ENCODE measurements around the gene ITIH3.

The ITIH3 gene

DNA sequence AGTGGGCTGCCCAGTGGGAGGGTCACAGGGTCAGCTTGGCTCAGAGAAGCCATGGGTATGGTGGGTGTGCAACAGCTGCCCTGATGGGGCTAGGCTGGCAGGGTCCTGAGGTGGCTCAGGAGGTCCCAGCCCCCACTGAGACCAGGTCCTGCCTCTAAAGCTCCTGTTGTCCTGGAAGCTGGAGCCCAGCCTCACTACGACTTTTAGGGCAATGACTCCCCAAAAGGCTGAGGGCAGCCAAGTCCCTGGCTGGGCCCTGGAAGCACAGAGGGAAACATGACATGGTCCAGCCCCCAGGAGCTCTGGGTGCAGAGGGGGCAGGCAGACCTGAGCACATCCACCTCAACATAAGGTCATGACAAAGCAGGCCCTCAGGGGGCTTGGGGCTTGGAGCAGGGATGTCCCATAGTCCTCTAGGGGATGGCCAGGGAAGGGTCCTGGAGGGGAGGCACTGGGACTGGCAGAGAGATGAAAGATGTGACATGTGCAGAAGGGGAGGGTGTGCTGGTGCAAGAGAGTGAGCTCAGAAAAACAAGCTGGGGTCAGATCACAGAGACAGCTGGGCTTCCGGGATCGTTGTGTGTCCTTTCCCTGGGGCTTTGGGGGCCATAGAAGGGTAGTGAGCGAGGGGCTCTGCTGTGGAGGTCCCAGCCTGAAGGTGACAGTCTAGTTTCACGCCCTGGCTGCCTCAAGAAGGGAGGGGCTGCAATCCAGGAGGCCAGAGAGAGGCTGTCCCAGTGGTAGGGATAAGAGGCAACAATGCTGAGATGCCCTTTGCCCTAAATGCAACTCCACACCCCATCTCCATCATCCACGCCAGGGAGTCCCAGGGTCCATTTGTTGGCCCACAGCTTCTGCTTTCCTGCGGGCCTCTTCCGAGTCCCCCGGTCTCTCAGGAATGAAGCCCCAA lies 639 bp upstream of the ITIH3 start:
- DNase-seq (ENCODE audit: low spot score) = no peak

DNA sequence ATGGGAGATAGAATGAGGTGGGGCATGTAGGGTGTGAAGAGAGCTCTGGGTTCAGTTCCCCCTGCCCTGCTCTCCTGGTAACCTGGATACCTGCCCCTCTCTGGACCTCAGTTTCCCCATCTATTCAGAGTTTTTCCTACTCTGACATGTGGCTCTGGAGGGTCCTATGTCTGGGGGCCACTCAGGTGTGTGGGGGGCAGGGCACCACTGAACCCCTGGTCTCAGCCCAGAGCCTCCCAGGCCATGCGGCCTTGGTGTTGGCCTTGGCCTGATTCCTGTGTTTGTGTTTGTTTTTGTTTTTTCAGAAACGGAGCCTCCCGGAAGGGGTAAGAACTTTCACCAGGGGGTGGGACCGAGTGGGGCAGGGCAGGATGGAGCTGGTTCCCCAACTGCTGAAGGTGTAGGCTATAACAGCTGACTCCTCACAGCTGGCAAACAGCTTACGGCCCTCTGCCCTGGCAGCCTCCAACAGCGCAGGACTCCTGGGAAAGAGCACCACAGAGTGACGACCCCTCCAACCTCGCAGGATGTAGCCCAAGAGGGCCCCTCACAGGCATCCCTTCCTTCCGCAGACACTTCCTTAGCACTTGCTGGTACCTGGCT lies 803 bp downstream of the ITIH3 start:
- DNase-seq (ENCODE audit: low spot score) = no peak

DNA sequence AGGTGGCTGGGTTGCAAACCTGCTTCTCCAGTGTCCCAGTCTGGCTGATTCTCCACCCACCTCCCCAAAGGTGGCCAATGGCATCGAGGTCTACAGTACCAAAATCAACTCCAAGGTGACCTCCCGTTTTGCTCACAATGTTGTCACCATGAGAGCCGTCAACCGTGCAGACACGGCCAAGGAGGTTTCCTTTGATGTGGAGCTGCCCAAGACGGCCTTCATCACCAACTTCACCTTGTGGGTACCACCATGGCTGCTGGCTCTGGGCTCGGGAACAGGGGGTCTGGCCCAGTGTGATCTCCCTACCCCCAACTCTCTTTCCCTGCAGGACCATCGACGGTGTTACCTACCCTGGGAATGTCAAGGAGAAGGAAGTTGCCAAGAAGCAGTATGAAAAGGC lies 1.8 kb downstream of the ITIH3 start:
- DNase-seq (ENCODE audit: low spot score) = no peak

DNA sequence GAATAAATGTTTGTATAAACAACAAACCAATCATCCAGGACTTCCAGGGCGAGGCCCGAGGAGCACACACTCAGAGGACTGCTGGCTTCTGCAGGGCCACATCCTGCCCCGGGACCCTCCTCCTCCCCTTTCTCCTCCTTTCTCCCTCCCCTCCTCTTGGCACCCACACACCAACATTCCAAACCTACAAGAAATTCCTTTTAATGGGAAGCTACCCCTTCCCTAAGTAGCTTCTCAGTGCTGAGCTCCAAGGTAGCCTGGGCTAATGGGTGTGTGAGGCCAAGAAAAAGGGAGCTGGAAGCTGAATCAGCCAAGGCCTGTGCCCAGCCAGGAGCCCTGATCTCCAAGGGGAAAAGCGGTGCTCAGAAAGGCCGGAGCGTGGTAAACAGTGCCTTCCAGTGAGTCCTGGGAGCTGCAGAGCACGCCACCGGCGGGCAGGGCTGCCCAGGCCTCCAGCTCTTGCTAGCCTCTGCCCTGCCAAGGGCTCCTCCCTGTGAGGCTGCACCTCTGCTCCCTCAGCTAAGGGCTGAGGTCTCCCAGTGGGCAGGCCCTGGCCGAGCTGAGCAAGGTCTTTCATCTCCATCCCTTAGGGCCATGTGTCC lies 3.9 kb downstream of the ITIH3 start:
- no peak for DNase-seq (ENCODE audit: low spot score)

DNA sequence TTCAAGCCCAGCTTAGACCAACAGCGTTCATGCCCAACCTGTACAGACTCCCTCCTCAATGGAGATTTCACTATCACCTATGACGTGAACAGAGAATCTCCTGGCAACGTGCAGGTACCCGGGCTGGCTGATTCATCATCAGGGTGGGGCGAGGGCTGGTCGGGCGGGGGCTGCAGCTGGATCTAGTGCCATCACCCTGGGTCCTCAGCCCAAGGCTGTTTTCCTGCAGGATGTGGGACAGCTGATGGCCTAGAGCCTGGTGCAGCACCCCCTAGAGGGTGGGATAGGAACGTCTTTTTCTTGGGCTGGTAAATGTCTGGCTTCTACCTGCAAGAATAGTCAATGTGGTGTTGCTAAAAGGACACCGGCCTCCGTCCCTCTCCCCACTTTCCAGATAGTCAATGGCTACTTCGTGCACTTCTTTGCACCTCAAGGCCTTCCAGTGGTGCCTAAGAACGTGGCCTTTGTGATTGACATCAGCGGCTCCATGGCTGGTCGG lies 4.4 kb downstream of the ITIH3 start:
- DNase-seq (ENCODE audit: low spot score) = peak; percentile 59

DNA sequence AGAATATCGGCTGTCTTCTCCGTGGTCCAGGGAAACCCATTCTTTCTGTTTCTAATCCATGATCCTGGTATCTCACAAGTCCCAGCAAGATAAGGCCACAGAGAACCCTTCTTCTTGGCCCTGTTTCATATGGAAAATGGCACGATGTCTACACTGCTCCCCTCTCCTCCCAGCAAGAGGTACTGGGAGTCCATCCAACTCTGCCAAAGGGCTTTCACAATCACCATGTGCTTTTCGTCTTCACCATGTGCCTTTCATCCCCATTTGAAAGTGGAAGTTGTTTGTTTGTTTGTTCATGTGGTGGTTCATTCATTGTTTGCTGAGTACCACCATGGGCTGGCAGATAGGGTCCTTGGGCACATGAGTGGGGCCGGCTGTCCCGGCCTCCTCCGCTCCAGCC lies 5.5 kb downstream of the ITIH3 start:
- no peak for DNase-seq (ENCODE audit: low spot score)

DNA sequence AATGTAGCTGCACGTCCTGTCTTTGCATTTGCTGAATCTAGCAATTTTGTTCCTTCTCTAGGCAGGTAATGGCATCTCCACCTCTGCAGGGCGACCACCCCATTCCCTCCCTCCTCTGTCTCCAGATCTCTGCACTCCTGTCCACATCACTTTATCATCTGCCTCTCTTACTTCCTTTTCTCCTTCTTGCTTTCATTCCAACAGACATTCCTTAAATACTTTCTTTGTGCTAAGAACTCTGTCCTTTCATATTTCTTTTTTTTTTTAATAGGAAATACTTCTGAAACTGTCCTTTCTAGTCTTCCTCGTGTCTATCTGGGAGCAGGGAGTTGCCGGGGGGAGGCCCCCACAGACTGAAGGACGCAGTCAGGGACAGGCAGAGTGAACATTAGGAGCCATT lies 7.2 kb downstream of the ITIH3 start:
- no peak for DNase-seq (ENCODE audit: low spot score)

DNA sequence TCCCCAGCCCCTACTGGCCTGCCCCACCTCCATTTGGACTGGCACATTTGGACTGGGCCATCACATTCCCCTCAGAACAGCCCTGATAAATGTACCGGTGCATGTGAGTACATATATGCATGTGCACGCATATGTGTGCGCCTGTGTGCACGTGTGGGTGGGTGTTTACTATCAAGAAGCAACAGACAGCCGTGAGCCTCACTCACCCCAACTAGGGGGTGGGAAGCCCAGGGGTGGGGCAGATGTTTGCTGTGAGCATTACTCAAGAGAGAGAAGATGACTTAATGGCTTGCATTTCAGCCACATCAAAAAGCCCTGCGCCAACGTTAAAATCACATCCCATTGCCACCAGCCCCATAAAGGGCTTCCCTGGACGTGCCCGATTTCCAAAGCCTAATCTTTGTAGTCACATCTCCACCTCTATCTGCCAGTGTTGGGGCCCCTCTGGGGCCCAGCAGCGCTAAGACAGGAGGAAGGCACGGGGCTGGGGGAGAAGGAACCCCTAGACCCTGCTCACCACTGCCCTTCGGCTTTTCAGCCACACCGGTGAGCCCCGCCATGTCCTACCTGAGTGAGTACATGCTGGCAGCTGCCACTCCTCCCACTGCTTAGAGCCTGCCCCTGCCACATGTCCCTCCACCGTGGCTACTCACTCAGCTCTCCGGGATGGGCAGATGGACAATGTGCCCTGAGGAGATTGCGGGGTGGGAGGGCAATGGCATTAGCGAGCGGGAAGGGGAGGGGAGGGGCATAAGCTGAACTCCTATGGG lies 10.9 kb downstream of the ITIH3 start:
- no peak for DNase-seq (ENCODE audit: low spot score)

DNA sequence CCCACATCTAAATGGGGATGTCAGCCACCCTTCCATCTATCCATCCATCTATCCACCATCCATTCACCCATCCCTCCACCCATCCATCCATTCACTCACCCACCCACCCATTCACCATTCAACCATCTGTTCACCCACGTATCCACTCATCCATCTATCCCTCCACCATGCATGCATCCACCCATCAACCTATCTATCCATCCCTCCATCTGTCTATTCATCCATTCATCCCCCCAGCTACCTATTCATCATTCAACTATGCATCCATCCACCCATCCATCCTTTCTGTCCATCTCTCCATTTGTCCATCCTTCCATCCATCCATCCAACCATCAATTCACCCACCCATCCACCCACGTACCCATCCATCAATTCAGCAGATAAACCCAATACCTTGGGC lies 14.6 kb downstream of the ITIH3 start:
- DNase-seq (ENCODE audit: low spot score) = no peak

DNA sequence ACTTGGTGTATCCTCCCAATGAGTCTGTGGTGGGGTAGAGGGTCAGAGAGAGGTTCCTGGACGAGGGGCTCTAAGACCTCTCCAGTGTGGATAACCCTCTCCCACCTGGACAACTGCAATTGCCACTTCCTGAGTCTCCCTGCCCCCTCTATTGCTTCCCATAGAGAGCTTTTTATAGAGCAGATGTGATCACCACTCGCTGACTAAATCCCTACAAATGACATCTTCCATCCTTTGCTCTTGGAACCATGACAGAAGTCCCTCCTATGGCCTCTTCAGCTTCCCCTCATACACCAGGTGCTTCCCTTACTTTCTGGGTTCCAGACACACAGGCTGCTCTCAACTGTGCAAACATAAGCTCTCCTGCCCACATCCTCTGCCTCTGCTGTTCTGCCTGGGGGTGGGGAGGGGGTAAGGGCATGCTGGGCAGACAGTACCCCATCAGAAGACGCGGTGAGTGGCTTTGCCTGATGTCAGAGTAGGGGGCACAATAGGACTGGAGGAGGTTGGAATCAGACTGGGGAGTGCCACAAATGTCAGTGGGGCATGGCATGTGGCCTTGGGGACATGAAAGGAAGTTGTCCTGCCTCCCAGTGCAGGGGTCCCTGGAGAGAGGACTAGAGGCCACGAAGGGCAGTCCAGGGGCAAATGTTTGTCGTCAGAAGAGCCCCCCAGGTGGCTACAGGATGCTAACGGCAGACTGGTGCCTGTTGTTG lies 15.2 kb downstream of the ITIH3 start:
- no peak for DNase-seq (ENCODE audit: low spot score)

DNA sequence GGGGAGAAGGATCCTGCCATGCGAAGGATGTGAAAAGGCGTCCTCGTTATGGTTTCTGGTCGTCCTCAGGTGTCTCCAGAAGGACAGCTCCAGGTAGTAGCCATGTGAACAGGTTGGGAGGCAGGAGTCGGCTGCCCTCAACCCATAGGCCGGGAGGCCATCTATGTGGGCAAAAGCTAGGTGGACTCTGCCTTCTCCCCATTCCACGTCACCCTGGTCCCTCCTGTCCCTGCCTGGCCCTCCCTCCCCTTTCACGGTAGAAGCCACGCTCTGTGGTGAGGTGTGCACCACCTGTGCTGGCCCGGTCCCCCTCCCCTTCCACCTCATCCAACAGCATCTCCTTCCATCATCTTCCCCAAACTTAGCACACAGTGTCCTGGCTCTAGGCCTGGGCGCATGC lies 16.3 kb downstream of the ITIH3 start:
- DNase-seq (ENCODE audit: low spot score) = no peak

DNA sequence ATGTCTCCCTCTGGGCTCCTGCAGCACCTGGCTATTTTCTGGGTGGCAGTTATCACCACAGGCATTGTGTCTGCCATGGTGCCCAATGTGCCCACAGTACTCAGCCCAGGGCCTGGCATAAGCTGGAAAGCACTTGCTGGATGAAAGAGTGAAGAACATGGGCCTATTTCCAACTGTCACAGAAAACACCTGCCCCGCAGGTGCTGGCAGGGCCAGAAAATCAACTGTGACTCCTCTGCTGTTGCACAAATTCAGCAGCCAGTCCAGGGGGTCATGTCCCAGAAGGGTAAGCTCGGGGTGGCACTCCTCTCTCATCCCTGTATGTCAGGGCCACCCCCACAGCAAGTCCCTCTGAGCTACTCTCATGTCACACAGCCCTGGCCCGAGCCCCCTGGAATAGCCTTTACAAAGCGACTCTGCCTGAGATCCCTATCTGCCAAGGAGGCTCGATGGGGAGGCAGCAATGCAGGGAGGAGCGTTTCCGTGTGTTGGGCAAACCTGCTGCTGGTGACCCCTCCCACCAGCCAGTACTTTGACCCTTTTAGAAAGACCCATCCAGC lies 16.9 kb downstream of the ITIH3 start:
- no peak for DNase-seq (ENCODE audit: low spot score)

DNA sequence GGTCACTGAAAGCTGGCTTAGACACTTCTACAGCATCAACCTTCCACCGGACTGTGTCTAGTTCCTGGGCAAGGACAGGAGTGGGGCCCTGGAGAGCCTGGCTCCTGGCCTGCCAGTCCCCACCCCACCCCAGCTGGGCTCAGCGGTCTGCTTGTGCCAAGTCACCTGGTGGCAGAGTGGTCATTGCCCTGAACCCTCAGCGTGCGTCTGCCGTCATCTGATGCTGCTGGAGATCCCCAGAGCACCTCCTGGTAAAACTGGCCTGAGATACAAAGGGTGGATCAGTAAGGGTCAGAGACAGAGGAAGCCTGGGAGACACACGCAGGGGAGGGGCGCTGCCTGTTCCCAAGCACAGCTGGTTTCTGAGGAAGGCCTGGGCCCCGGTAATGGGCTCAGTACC lies 19.2 kb downstream of the ITIH3 start:
- DNase-seq (ENCODE audit: low spot score) = no peak

DNA sequence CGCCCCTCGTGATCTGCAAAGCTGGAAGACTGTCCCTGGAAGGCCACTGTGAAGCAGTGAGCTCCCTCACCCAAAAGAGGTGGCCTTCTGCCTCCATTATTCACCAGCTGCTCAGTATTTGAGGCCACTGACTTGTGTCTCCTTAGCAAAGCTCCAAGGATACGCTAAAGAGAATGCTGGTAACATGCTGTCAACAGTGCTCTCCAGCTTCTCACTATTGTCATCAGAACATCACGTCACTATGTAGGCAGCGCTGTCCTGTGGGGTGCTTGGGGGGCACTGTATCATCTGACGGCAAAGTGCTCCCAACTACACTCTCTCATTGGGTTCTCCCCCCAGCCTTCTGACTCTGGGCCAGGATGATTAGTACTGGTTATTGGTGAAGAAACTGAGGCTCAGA lies 21.6 kb downstream of the ITIH3 start:
- DNase-seq (ENCODE audit: low spot score) = no peak

DNA sequence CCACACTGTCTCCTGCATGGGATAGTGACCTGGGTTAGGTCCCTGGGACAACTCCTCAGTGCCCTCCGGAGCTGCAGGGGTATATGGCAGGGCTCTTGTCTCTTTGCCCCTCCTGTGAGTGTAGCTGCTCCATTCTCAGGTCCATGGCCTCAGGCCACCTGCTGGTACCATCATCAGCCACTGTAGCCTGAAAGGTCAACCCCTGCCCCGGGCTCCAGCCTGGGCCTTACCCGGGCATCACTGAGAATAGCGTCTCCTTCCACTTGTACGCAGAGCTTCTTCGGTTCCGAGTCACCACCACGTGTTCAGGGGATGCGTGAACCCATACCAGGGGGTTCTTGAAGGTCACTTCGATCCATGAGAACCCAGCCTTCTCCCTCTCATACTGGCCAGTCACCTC lies 22.1 kb downstream of the ITIH3 start:
- no peak for DNase-seq (ENCODE audit: low spot score)

DNA sequence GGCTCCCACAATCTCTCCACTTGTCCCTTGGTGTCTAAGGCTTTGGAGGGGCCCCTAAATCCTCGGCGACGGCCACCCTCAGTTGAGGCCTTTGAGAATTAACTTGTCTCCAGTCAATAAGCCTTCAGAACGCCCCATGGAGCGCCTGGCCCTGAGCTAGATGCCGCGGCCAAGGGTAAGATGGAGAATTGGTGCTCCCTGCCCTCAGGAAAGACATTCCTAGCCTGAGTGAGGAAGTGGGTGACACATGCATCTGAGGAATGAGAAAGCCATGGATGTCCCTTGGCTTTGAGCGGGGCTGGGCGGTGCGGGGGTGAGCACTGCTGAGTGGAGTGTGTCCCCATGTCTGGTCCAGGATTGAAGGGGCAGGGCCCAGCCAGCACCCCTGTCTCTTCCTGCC lies 22.6 kb downstream of the ITIH3 start:
- DNase-seq (ENCODE audit: low spot score) = no peak

DNA sequence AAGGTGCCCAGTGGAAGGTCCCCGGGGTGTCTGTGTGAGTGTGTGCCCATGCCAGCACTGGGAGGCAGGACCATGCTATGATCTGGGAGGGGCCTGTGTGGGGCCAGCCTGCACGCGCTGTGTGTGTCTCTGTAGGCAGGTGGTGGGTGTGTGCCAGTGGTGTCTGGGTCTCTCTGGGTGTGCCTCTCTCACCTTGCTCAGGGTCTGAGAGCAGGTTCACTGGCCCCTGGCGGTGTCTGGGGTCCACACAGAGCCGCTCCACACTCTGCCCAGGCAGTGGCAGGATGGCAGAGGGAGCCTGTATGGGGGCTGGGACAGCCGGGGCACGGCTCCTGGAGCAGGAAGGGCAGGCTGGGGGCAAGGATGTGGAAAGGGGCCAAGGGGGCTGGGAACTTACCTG lies 23.3 kb downstream of the ITIH3 start:
- no peak for DNase-seq (ENCODE audit: low spot score)

DNA sequence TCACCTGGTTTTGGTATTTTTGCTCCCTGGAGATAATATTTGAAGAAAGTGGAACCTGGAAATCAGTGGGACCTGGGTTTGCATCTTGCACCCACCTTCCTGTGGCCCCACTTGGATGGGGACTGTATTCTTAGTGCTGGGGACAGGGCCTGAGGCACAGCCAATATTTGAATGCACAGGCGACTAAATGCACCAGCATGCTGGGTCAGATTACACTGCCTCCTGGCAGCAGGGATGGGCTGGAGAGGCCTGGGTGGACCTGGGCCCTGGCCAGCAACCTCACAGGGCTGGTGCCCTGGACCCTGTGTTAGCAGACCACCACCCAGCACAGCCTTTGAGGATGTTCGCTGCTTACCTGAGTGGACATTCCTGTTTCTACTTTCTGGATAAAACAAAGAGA lies 25.3 kb downstream of the ITIH3 start:
- DNase-seq (ENCODE audit: low spot score) = no peak

DNA sequence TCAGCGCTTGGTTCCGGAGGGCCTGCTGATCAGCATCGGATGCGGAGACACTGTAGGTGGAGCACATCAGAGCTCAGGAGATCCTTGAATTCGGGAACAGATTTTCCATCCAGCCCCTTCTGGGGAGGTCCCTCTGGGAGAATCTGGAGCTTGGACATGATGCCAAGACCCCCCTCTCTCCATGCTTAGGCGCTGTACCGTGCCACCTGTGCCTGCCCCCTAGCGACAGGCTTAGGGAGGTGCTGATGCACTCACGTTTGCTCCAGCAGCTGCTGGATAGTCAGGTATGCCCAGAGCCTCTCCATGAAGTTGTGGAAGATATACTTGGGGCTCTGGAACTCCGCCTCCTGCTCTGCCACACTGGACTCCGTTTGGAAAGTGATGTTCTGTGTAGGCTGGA lies 26.1 kb downstream of the ITIH3 start:
- peak; percentile 77 for DNase-seq (ENCODE audit: low spot score)

DNA sequence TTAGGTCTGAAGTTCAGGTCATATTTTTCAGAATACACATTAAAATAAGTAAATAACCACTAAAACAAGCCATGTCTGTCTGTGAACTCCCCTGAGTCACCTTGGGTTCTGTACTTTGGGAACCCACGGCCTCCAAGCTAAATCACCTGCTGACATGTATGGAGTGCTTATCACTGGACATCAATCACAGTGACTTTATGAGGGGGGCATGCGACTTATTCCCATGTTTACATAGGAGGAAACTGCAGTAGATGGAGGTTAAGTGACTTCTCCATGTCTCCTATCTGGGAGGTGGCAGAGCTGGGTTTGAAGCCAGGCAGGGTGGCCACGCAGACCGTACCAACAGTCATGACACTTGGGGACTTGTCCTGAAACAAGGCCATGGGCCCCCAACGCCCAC lies 27.8 kb downstream of the ITIH3 start:
- no peak for DNase-seq (ENCODE audit: low spot score)

DNA sequence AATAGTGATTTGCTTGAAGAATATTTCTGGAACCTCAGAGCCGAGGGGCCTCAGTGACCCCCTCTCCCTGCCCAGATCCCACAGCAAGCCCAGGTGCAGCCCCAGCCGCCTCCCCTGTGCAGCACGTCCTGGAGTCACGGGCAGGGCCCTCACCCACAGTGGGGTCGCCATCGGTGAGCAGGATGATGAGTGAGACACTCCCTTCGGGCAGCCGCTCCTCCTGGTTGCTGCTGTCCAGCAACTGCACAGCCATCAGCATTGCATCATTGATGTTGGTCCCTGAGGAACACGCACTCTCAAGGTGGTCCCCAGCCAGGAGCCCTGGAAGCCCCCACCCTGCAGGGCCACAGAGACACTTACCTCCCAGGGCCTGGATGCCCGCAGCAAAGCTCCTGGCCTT lies 29.4 kb downstream of the ITIH3 start:
- no peak for DNase-seq (ENCODE audit: low spot score)

DNA sequence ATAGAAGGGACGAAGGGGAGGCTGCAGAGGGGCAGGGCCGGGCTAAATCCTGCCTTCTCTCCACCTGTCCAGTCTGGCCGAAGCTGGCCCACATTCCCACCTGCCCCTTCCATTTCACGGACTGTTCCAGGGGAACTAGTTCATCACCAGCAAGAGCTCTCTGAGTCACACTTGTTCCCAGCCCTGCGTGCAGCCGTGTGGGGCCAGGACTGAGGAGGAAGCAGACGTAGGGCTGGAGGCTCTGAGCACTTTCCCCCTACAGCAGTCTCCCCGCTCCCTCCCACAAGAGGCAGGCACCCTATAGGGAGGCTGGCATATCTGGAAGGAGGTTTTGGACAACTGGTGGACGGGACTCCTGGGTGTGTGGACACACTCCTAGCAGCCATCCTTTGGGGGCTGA lies 32.8 kb downstream of the ITIH3 start:
- no peak for DNase-seq (ENCODE audit: low spot score)
